22Rv1 (cell line): Measurements from ENCODE around the gene BTG4.

Experiments used
- H3K27ac ChIP-seq: fragments of 450-650 bp; 2 replicates; pipeline ENCODE4 v1.5.1; 2017
- CTCF ChIP-seq: fragments of 450-650 bp; IDR thresholded peaks from 2 replicates; pipeline ENCODE4 v1.5.1; 2017; ENCODE audit warnings: mild to moderate bottlenecking
- ZFX ChIP-seq: fragments of 450-650 bp; IDR thresholded peaks from 2 replicates; pipeline ENCODE4 v1.6.1; 2017; ENCODE audit warnings: antibody characterized with exemption, borderline replicate concordance

Gene BTG4

GRCh38 chr11:111447931-111448330 lies 64.3 kb downstream of the BTG4 start:
- TF ChIP-seq CTCF (no peak), ZFX (no peak)
- no peak overlapping the region for H3K27ac ChIP-seq

- no peak overlapping the region for H3K27ac ChIP-seq
- no peak for TF ChIP-seq CTCF
- TF ChIP-seq ZFX, result no peak
Measured at GRCh38 chr11:111447112-111447471, 65.1 kb downstream of the BTG4 start.

- H3K27ac ChIP-seq, result peak overlapping the region; percentile 15; the same call in 1 of the 2 replicates
- peak; percentile 88 for TF ChIP-seq CTCF
- TF ChIP-seq ZFX, result no peak
Measured at GRCh38 chr11:111446404-111447111, 65.6 kb downstream of the BTG4 start.

- no peak overlapping the region for H3K27ac ChIP-seq
- no peak for TF ChIP-seq CTCF
- no peak for TF ChIP-seq ZFX
Measured at GRCh38 chr11:111445586-111445985, 66.6 kb downstream of the BTG4 start.
